Tibial artery (tissue), 4 donors: Measurements from ENCODE around the gene ACOT8.

ENCODE experiments used
- DNase-seq, 2 donors: peaks; one replicate each; pipeline ENCODE4 v3.0.0-alpha.2; 2019
- H3K27ac ChIP-seq, 2 donors: fragments of 200-600 bp; sonication (generic) in 1 of 2; 1 replicate in 1 of 2; 2 replicates in 1 of 2; pipeline ENCODE4 v1.5.1; 2018 to 2019; ENCODE audit warnings: mild to moderate bottlenecking in 1 of 2
- H3K27me3 ChIP-seq, 2 donors: fragments of 200-600 bp; sonication (generic) in 1 of 2; one replicate each; pipeline versions ENCODE4 v1.5.1 to v1.6.0; 2016 to 2019
- H3K36me3 ChIP-seq, 3 donors: fragments of 200-600 bp; sonication (generic) in 2 of 3; one replicate each; pipeline ENCODE4 v1.5.1; 2016 to 2019; ENCODE audit warnings: mild to moderate bottlenecking in 2 of 3
- H3K4me1 ChIP-seq, 4 donors: fragments of 200-600 bp; sonication (generic) in 2 of 4; 1 replicate in 3 of 4; 2 replicates in 1 of 4; pipeline ENCODE4 v1.5.1; 2016 to 2019
- H3K4me3 ChIP-seq, 2 donors: fragments of 200-600 bp; sonication (generic) in 1 of 2; 1 replicate in 1 of 2; 2 replicates in 1 of 2; pipeline ENCODE4 v1.5.1; 2018 to 2019; ENCODE audit warnings: mild to moderate bottlenecking in 2 of 2
- H3K9me3 ChIP-seq, 3 donors: fragments of 200-600 bp; sonication (generic) in 1 of 3; one replicate each; pipeline ENCODE4 v1.5.1; 2016 to 2019
- CTCF ChIP-seq, 2 experiments: fragments of 200-600 bp in 1 of 2; fragments of 450-650 bp in 1 of 2; IDR thresholded peaks; one replicate each; pipeline ENCODE4 v1.5.1; 2017 to 2019; ENCODE audit warnings: antibody characterized with exemption in 2 of 2, mild to moderate bottlenecking in 1 of 2, moderate library complexity in 1 of 2
- intact Hi-C: fragments of 100-400 bp; cut with DNase I; formaldehyde crosslinking; loops from one replicate; pipeline ENCODE4 v1.15.0; 2023; ENCODE audit warnings: low total_unique reads

Gene ACOT8

GRCh38 chr20:45894797-45895196 is 37.6 kb upstream of the ACOT8 start:
- Histone ChIP-seq H3K4me3 (no peak overlapping the region), H3K27ac (no peak overlapping the region), H3K4me1 (peaks cover 0 to 24% (median 13%) of the 10 kb centered on the region in 4 donors), H3K27me3 (no peaks in the 10 kb centered on the region), H3K9me3 (no peaks in the 10 kb centered on the region), H3K36me3 (peaks cover 19 to 73% (median 57%) of the 10 kb centered on the region in 3 donors)
- no peak for TF ChIP-seq CTCF (IDR thresholded peaks at IDR 0.05)
- DNase-seq = no peak
- intact Hi-C loops = loop anchor here (5.0 kb wide), 1 partner anchor 38 kb away; the partner anchor contains the start of gene PCIF1

GRCh38 chr20:45893831-45894230 is 36.6 kb upstream of the ACOT8 start:
- peaks cover 19 to 64% (median 49%) of the 10 kb centered on the region in 3 donors for H3K36me3 ChIP-seq
- intact Hi-C loops = loop anchor here (5.0 kb wide), 1 partner anchor 38 kb away; the partner anchor contains the start of gene PCIF1

GRCh38 chr20:45892828-45893500 is 35.8 kb upstream of the ACOT8 start:
- no peak for TF ChIP-seq CTCF (IDR thresholded peaks at IDR 0.05)
- no peaks in the 10 kb centered on the region for H3K27me3 ChIP-seq
- intact Hi-C loops = loop anchor here (5.0 kb wide), 1 partner anchor 39 kb away; the partner anchor contains the start of gene PCIF1
- H3K27ac ChIP-seq = no peak overlapping the region
- H3K9me3 ChIP-seq = no peaks in the 10 kb centered on the region
- H3K4me1 ChIP-seq = peaks cover 0 to 33% (median 24%) of the 10 kb centered on the region in 4 donors
- H3K4me3 ChIP-seq = no peak overlapping the region
- no peak for DNase-seq
- peaks cover 17 to 61% (median 46%) of the 10 kb centered on the region in 3 donors for H3K36me3 ChIP-seq

More at GRCh38 chr20:45893831-45894230, 36.6 kb upstream of the ACOT8 start:
- Histone ChIP-seq H3K27me3 (no peaks in the 10 kb centered on the region), H3K4me1 (peaks cover 0 to 32% (median 21%) of the 10 kb centered on the region in 4 donors), H3K27ac (no peak overlapping the region), H3K9me3 (no peaks in the 10 kb centered on the region), H3K4me3 (no peak overlapping the region)
- DNase-seq = no peak
- TF ChIP-seq CTCF (IDR thresholded peaks at IDR 0.05) = no peak

- H3K4me1 ChIP-seq = peaks cover 0 to 33% (median 24%) of the 10 kb centered on the region in 4 donors
- H3K27ac ChIP-seq = peak overlapping the region; percentile 79 to 89
- H3K36me3 ChIP-seq = peaks cover 10 to 61% (median 44%) of the 10 kb centered on the region in 3 donors
- H3K27me3 ChIP-seq = no peaks in the 10 kb centered on the region
- H3K4me3 ChIP-seq = peak overlapping the region; percentile 58 to 82
- DNase-seq = peak in 1 of 2 donors; percentile 28
- intact Hi-C loops = loop anchor here (5.0 kb wide), 1 partner anchor 40 kb away; the partner anchor contains the start of gene PCIF1
- no peaks in the 10 kb centered on the region for H3K9me3 ChIP-seq
- no peak for TF ChIP-seq CTCF (IDR thresholded peaks at IDR 0.05)
Measured at GRCh38 chr20:45892049-45892825, 35.0 kb upstream of the ACOT8 start.
